Nephron progenitor cell (in vitro differentiated cells): ENCODE results near the gene DMRT3.

Experiments used
- DNase-seq: peaks from one replicate; pipeline ENCODE4 v3.0.0; 2021
- H3K27ac Mint-ChIP-seq: 2 replicates; pipeline ENCODE4 v1.8.0; 2021; ENCODE audit warnings: mild to moderate bottlenecking, moderate library complexity, mixed read lengths
- H3K27me3 Mint-ChIP-seq: 2 replicates; pipeline ENCODE4 v1.8.0; 2021; ENCODE audit warnings: mild to moderate bottlenecking, low read depth, mixed read lengths; ENCODE audit not compliant: poor library complexity
- H3K36me3 Mint-ChIP-seq: 2 replicates; pipeline ENCODE4 v1.8.0; 2021; ENCODE audit warnings: low read depth, mixed read lengths
- H3K4me1 Mint-ChIP-seq: 2 replicates; pipeline ENCODE4 v1.8.0; 2021; ENCODE audit warnings: mixed read lengths
- H3K4me3 Mint-ChIP-seq: 2 replicates; pipeline ENCODE4 v1.8.0; 2021; ENCODE audit warnings: mild to moderate bottlenecking, moderate library complexity, mixed read lengths
- H3K9me3 Mint-ChIP-seq: 2 replicates; pipeline ENCODE4 v1.8.0; 2021; ENCODE audit warnings: mild to moderate bottlenecking, moderate library complexity, mixed read lengths
- TF ChIP-seq, protein P1 (sequence below): fragments of 200-600 bp; sonication (generic); IDR thresholded peaks from 2 replicates; pipeline ENCODE4 v1.5.0; 2021; ENCODE audit warnings: antibody characterized with exemption

The DMRT3 gene, protein sequence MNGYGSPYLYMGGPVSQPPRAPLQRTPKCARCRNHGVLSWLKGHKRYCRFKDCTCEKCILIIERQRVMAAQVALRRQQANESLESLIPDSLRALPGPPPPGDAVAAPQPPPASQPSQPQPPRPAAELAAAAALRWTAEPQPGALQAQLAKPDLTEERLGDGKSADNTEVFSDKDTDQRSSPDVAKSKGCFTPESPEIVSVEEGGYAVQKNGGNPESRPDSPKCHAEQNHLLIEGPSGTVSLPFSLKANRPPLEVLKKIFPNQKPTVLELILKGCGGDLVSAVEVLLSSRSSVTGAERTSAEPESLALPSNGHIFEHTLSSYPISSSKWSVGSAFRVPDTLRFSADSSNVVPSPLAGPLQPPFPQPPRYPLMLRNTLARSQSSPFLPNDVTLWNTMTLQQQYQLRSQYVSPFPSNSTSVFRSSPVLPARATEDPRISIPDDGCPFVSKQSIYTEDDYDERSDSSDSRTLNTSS

GRCh38 chr9:976258-976942 lies at the start of gene DMRT3:
Gene DMRT3 (plus strand): TSS chr9:976655. CDS start chr9:977002, 347 bp downstream.
- TF ChIP-seq, protein P1, sequence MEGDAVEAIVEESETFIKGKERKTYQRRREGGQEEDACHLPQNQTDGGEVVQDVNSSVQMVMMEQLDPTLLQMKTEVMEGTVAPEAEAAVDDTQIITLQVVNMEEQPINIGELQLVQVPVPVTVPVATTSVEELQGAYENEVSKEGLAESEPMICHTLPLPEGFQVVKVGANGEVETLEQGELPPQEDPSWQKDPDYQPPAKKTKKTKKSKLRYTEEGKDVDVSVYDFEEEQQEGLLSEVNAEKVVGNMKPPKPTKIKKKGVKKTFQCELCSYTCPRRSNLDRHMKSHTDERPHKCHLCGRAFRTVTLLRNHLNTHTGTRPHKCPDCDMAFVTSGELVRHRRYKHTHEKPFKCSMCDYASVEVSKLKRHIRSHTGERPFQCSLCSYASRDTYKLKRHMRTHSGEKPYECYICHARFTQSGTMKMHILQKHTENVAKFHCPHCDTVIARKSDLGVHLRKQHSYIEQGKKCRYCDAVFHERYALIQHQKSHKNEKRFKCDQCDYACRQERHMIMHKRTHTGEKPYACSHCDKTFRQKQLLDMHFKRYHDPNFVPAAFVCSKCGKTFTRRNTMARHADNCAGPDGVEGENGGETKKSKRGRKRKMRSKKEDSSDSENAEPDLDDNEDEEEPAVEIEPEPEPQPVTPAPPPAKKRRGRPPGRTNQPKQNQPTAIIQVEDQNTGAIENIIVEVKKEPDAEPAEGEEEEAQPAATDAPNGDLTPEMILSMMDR = no peak
- Mint-ChIP-seq H3K4me1 (peaks cover 59% of the 10 kb centered on the region), H3K4me3 (peak within 1 kb of the TSS; percentile 86), H3K9me3 (no peaks in the 10 kb centered on the region), H3K36me3 (no peaks in the 10 kb centered on the region), H3K27ac (no peak within 1 kb of the TSS), H3K27me3 (peaks cover 98% of the 10 kb centered on the region)
- peak; percentile 77 for DNase-seq

GRCh38 chr9:926976-927375 lies 49.5 kb upstream of the DMRT3 start:
- peaks cover 37% of the 10 kb centered on the region for H3K4me1 Mint-ChIP-seq
- peaks cover 37% of the 10 kb centered on the region for H3K27me3 Mint-ChIP-seq
- no peak overlapping the region for H3K27ac Mint-ChIP-seq

GRCh38 chr9:928363-929042 lies 48.0 kb upstream of the DMRT3 start:
- Mint-ChIP-seq H3K9me3 (peaks cover 6% of the 10 kb centered on the region), H3K27me3 (peaks cover 29% of the 10 kb centered on the region), H3K4me1 (peaks cover 37% of the 10 kb centered on the region), H3K36me3 (no peaks in the 10 kb centered on the region), H3K4me3 (no peak overlapping the region), H3K27ac (no peak overlapping the region)
- DNase-seq = peak; percentile 21
- TF ChIP-seq, protein P1 = peak; percentile 63

More at GRCh38 chr9:926976-927375, 49.5 kb upstream of the DMRT3 start:
- Mint-ChIP-seq H3K4me3 (no peak overlapping the region), H3K36me3 (no peaks in the 10 kb centered on the region), H3K9me3 (peaks cover 6% of the 10 kb centered on the region)
- TF ChIP-seq, protein P1 = no peak
- DNase-seq = no peak

GRCh38 chr9:929719-930118 lies 46.7 kb upstream of the DMRT3 start:
- no peak for DNase-seq
- Mint-ChIP-seq H3K36me3 (no peaks in the 10 kb centered on the region), H3K4me3 (no peak overlapping the region), H3K27me3 (peaks cover 31% of the 10 kb centered on the region), H3K4me1 (peaks cover 33% of the 10 kb centered on the region), H3K27ac (no peak overlapping the region), H3K9me3 (peaks cover 6% of the 10 kb centered on the region)
- TF ChIP-seq, protein P1 = no peak

DNA sequence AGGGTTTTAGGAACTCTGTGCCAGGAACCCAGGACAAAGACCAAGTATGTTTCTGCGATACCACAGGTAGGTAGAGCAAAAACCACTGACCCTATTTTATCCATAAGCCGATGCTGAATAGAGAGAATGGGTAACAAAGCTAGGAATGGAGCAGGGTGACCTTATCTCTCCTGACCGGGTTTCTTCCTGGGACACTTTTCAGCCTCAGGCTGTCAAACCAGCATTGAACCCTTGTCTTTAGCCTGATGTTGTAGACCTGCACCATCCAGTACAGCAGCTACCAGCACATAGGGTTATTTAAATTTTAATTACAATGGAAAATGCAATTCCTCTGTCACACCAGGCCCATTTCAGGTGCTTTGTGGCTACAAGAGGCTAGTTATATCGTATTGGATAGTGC lies 43.1 kb upstream of the DMRT3 start:
- TF ChIP-seq, protein P1 = no peak
- Mint-ChIP-seq H3K4me3 (no peak overlapping the region), H3K4me1 (peaks cover 18% of the 10 kb centered on the region), H3K9me3 (peaks cover 22% of the 10 kb centered on the region), H3K27ac (no peak overlapping the region), H3K27me3 (peaks cover 17% of the 10 kb centered on the region), H3K36me3 (no peaks in the 10 kb centered on the region)
- DNase-seq = no peak
